ENCODE results near the gene ANKH. TPM values are rescaled to one million over a fixed set of nuclear protein-coding genes. Genes with fewer than 3 reads are reported as not detected.
"Not testable (repeated sequence)": the region's sequence is repeated elsewhere in the genome, so short reads cannot be mapped to it uniquely, and the experiment has no call there.

Gene ANKH
- total RNA-seq, 1 donor from 2014 or later, result 156 TPM

DNA sequence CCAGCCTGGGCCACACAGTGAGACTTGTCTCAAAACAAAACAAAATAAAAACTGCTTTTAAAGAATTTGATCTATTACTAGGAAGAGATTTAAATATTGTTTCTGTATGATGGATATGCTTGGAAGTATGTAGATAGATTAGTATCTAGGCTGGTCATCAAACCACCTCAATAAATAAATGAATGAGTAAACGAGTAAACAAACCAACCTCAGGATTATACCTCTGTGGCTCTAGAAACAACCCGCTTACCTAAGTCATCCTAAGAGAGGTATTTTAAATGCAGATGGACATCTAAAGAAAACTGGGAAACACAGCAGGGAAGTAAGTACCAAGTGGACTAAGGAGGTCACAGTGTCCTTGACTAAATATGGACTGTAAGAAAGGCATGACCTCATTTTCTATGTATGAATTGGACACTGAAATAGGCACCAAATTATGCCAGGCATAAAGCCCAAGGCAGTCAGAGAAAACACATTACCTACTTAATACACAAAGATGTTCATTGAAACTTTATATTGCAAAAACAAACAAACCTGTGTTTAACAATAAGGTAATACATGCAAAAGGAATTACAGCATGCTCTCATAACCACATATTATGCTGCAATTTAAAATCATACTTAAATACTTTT is 7.3 kb downstream of the ANKH start:
- ATAC-seq (no peak), DNase-seq (ENCODE audit: low spot score) (no peak)
- intact Hi-C loops (cut with DNase I), result no loop called here

DNA sequence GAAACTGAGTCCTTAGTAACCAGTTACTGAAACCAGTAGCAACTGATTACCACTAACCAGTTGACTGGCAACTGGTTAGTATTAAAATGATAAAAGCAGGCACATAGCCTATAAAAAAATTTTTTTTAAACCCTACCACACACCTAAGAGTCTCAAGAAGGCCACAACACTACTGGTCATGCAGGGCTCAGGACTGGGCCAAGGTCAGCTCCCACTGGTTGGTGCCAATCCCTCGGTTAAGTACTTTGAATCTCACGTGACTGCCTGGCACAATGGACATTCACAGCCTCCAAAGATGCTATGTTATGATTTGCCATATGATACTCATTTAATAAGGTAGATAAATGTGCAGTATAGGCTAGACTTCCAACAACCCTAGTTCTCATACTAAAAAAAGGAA is 8.5 kb downstream of the ANKH start:
- ATAC-seq (no peak), DNase-seq (ENCODE audit: low spot score) (no peak)
- intact Hi-C loops (cut with DNase I), result no loop called here

DNA sequence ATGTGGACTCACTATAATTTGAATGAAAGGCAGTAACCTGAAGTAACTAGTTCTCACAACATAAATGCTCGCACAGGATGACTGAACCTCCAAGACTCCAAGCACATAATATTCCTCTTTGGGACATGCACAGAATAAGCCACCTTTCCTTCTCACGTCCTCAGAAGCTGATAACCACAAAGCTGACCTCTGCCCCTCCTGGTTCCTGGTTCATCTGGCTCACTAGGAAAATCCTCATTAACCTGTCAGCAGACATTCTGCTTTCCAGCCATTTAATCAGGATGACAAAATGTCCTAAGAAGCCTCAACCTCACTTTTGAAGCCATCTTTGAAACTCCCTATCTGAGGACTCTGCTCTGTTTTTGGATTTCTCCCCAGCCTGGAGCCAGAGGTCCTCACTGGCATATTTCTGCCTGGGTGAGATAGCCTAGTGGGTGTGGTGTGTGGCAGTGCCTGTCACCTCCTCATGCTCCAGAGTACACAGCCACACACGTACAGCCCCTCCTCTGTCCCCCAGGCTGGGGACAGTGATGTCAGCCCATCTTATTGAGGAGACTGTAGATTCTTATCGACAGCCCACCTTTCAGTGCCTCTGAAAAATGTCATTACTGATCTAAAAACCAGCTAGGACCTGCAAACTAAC is 10.3 kb downstream of the ANKH start:
- intact Hi-C loops (cut with DNase I), result no loop called here
- ATAC-seq, result peak; percentile 34
- DNase-seq (ENCODE audit: low spot score), result no peak

DNA sequence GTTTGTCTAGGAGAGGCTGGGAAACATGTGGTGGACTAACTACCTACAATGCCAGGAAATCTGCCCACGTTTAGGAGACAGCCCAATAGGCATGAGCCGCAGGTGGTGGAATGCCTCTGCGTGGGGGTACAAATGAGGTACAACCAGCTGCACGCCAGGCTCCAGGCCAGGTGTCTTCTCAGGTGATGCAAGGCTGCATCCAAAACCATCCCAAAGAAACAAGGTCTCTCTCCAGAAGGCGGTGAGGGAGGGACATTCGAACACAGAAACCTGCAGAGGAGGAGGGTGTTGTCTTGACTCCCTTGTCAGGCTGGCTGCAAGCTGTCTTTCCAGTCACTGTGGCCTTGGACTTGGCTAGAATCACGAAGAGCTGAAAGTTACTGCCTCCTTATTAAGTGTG is 11.6 kb downstream of the ANKH start:
- no peak for DNase-seq (ENCODE audit: low spot score)
- intact Hi-C loops (cut with DNase I), result no loop called here

DNA sequence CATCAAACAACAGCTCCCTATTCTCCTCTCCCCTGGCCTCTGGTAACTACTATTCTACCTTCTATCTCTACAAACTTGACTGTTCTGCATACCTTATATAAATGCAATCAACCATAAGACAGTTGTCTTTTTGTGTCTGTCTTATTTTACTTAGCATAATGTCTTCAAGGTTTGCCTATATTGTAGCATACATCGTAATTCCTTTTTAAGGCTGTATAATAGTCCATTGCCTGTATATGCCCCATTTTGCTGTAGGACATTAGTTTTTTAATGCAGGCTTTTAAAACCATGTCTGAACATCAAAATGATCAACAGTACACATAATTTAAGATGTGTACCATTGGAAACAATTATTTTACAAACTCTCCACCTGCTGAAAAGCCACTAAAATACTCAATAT is 12.4 kb downstream of the ANKH start:
- intact Hi-C loops (cut with DNase I), result no loop called here
- no peak for ATAC-seq

More for the DNA sequence above, 11.6 kb downstream of the ANKH start:
- ATAC-seq, result no peak

DNA sequence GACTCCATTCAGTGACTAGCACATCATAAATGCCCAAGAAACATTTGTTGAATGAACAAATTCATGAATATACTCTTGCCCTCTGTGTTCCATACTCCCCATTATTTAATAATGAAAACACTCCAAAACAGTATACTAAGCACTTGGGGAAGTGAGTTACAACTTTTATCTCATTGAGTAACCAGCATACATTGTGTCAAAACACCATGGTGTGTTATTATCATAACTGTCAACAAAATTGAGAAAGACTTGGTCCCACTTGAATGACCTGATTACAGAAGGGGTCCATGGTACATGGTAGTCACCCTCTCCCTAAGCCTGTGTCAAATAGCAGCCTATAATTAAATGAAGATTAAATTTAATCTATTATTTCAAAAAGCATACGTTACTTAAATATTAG is 16.2 kb downstream of the ANKH start:
- ATAC-seq (no peak), DNase-seq (ENCODE audit: low spot score) (no peak)
- intact Hi-C loops (cut with DNase I), result no loop called here

More for the DNA sequence above, 12.4 kb downstream of the ANKH start:
- DNase-seq (ENCODE audit: low spot score), result no peak

DNA sequence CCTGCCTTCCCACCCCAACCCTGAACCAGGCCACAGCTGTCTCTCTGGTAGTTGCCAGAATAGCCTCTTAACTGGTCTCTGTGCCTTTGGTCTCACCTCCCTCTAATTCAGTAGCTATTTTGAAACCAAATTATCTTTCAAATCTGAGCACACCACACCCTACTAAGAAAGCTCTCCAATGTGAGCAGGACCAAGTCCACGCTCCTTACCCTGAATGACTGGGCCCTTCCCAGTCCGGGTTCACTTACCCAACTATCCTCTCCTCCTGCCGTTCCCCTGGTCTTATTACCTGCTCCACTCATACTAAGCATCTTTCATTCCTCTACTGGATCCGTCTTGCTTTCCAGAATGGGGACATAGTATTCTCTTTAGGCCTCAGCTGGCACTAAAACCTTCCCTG is 16.8 kb downstream of the ANKH start:
- intact Hi-C loops (cut with DNase I), result no loop called here
- DNase-seq (ENCODE audit: low spot score) (no peak), ATAC-seq (no peak)

GRCh38 chr5:14853685-14854084 is 17.9 kb downstream of the ANKH start:
- ATAC-seq (no peak), DNase-seq (ENCODE audit: low spot score) (no peak)
- intact Hi-C loops (cut with DNase I), result no loop called here

- no peak for ATAC-seq
- no peak for DNase-seq (ENCODE audit: low spot score)
- intact Hi-C loops (cut with DNase I), result no loop called here
These were observed 18.8 kb downstream of the ANKH start for GRCh38 chr5:14852779-14853178.

GRCh38 chr5:14851999-14852526 is 19.5 kb downstream of the ANKH start:
- no peak for DNase-seq (ENCODE audit: low spot score)
- intact Hi-C loops (cut with DNase I), result no loop called here
- ATAC-seq, result no peak

DNA sequence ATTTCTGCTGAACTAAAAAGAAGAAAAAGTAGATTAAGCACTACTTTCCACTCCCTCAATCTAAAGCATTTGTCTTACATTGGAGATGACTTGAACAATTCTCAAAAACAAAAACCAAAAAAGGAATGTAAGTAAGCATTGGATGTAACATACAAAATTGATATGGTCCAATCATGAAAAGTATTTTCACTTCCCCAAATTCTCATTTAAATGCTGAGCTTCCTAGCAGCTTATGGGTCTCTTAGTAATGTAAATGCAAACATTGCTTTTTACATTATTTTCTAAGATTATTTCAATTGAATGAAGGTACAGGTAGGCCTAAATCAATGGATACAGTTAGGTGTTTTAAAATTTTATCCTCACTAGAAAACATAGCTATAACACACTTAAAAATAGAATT is 20.0 kb downstream of the ANKH start:
- intact Hi-C loops (cut with DNase I), result no loop called here
- no peak for DNase-seq (ENCODE audit: low spot score)
- ATAC-seq, result no peak

- ATAC-seq (no peak), DNase-seq (ENCODE audit: low spot score) (no peak)
- intact Hi-C loops (cut with DNase I), result no loop called here
These were observed 20.5 kb downstream of the ANKH start for GRCh38 chr5:14851050-14851419.

- DNase-seq (ENCODE audit: low spot score) (no peak), ATAC-seq (no peak)
- intact Hi-C loops (cut with DNase I), result no loop called here
These were observed 21.0 kb downstream of the ANKH start for GRCh38 chr5:14850419-14851049.

DNA sequence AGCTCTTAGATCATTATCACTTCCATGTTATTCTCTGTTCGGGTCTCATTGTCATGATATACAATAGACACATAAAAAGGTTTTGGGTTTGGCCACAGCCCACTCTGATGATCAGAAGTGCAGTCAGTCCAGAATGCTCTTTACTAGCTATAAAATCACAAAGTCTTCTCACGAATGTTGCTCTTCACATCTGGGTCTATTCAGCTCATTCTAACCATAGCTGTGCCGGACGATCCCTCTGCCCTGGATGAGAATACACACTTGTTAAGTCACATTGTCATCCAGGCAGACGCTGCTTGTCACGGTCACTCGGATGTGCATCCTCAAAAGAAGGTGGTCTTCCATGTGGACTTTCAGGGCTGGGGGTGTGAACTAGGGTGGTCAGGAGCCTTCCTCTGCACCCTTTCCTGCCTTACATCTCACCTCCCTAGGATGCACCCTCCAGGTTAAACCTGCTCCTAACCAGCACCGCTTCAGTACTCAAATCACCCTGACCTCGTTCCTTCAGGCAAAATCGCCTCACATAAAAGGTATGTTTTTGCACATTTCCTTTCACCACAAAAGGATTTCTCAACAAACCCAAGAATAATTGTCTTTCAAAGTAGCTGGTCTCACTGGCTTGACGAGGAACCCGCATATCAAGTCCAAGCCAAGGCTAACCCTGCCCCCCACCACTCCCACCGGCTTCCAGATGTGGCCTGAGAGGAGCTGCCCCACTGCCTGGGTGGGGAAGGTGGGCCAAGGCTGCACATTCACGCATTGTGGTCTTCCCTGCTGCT is 21.9 kb downstream of the ANKH start:
- no peak for ATAC-seq
- no peak for DNase-seq (ENCODE audit: low spot score)
- intact Hi-C loops (cut with DNase I), result no loop called here

- ATAC-seq; DNase-seq (ENCODE audit: low spot score); intact Hi-C loops (cut with DNase I): not testable (repeated sequence)
These were observed 22.6 kb downstream of the ANKH start for GRCh38 chr5:14848942-14849341.

DNA sequence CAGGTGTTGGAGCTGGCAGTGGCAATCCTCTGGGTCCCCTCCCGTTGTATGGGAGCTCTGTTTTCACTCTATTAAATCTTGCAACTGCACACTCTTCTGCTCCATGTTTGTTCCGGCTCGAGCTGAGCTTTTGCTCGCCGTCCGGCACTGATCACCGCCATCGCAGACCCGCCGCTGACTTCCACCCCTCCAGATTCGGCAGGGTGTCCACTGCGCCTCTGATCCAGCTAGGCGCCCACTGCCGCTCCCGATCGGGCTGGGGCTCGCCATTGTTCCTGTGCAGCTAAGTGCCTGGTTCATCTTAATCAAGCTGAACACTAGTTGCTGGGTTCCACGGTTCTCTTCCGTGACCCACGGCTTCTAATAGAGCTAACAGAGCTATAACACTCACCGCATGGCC is 23.2 kb downstream of the ANKH start:
- ATAC-seq, result no peak

GRCh38 chr5:14847471-14847870 is 24.1 kb downstream of the ANKH start:
- ATAC-seq (no peak), DNase-seq (ENCODE audit: low spot score) (no peak)
- intact Hi-C loops (cut with DNase I), result no loop called here

More for the DNA sequence above, 23.2 kb downstream of the ANKH start:
- no peak for DNase-seq (ENCODE audit: low spot score)
- intact Hi-C loops (cut with DNase I), result no loop called here

DNA sequence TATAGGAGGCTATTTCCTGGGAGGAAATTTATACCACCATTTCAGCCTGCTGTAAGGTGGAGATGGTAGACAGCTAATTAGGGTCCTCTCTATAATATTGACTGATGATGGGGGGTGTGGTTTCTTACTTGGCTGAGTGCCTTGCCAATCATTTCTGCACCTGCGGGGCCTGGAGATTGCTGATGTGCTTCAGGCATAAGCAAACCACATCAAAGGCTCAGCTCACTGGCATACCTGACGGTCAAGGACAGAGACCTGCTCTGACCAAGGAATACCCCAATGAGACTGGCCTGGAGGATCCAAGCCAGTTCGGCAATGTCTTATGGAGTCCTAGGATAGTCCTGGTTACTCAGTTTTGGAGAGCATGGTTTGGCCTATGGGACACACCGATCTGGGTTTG is 29.5 kb downstream of the ANKH start:
- intact Hi-C loops (cut with DNase I), result no loop called here
- no peak for DNase-seq (ENCODE audit: low spot score)
- ATAC-seq, result no peak

GRCh38 chr5:14840624-14841023 is 31.0 kb downstream of the ANKH start:
- intact Hi-C loops (cut with DNase I), result no loop called here
- DNase-seq (ENCODE audit: low spot score), result no peak
- ATAC-seq, result no peak

Measured in sciatic nerve (tissue), 2 donors.